ENCODE results near the gene TXNRD2.

DNA sequence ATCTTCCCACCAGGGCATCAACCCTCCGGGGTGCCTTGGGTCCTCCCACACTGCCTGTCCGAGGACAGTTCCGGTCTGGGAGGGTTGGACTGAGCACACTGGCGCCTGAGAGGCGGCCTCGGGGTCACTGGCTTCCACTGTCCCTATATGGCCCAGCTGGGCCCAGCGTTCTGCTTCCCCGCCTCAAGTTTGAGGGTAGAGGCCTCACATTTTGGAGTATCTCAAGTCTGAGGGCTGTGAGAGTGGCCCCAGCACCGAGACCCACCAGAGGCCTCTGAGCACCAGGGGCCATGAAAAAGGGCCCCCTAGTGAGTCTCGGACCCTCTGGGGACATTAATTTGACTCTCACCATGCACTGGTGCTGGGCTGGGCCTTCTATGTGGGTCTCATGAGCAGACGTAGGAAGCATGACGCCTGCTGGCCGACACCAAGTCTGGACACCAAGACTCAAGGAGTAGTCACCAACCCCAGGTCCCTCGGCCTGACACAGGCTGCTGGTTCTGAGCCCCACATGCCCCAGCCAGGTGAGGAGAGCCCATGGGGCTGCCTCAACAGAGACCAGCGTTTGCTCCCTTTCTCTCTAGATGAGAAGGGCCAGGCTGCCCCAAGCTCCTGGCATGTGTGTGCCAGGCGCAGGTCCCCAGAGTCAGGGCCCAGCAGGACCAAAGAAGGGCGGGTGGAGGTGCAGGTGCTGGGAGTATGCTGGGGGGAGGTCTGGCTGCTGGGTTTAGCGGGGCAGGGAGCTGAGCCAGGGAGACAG is 47.5 kb upstream of the TXNRD2 start:
- TF ChIP-seq, protein P1, sequence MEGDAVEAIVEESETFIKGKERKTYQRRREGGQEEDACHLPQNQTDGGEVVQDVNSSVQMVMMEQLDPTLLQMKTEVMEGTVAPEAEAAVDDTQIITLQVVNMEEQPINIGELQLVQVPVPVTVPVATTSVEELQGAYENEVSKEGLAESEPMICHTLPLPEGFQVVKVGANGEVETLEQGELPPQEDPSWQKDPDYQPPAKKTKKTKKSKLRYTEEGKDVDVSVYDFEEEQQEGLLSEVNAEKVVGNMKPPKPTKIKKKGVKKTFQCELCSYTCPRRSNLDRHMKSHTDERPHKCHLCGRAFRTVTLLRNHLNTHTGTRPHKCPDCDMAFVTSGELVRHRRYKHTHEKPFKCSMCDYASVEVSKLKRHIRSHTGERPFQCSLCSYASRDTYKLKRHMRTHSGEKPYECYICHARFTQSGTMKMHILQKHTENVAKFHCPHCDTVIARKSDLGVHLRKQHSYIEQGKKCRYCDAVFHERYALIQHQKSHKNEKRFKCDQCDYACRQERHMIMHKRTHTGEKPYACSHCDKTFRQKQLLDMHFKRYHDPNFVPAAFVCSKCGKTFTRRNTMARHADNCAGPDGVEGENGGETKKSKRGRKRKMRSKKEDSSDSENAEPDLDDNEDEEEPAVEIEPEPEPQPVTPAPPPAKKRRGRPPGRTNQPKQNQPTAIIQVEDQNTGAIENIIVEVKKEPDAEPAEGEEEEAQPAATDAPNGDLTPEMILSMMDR (IDR thresholded peaks at IDR 0.05) = no peak
- no peak for TF ChIP-seq POLR2AphosphoS5 (IDR thresholded peaks at IDR 0.05)
